T-helper 22 cell (primary cell): ENCODE results near the gene EPGN.

Experiments
- DNase-seq: peaks from one replicate; pipeline ENCODE4 v3.0.0-alpha.2; 2020; ENCODE audit warnings: low read depth

EPGN gene

DNA sequence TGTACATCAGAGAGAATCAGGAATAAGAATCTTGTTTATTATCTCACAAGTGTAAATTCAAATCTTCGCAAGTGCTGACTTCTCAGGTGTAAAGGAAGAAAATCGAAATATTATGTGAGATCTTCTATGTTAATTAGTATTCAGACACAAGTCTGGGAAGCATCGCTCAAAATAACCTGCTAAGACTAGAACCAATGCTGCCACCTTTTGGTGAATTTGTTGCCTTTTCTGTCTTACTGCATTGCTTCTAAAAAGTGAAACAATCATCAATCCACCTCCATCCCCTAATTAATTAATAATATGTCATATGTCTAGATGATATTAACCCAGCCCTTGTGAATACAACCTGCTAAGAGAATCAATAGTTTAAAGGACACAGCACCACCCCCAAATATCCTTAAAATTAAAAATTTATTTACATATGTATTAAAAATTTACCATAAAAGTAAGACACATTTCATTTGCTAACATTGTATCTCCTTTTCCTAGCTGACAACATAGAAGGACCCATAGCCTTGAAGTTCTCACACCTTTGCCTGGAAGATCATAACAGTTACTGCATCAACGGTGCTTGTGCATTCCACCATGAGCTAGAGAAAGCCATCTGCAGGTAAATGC, 3.5 kb downstream of the EPGN start:
- DNase-seq: no peak

- DNase-seq: no peak
Observed at GRCh38 chr4:74314329-74314728, 6.1 kb downstream of the EPGN start.

DNA sequence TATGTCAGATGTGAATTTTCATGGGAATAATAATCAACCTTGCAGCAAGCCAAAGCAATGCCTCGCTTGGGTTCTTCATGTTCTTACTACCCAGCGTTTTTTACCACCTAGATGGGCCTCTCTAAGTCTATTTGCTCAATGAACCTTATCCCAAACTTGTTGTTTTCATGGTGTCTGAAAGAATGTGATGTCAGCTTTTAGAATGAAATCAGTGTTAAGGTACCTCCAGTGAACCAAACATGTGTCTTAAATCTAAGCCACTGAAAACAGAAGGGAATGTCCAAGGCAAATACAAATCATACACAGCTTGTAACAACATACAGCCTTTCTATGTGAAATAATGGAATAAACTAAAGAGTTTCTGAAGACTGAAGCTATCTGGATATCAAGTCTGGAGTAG, 6.7 kb downstream of the EPGN start:
- no peak for DNase-seq

- DNase-seq: no peak
Observed at GRCh38 chr4:74315376-74315775, 7.1 kb downstream of the EPGN start.

- no peak for DNase-seq
Observed at GRCh38 chr4:74316397-74316796, 8.1 kb downstream of the EPGN start.

DNA sequence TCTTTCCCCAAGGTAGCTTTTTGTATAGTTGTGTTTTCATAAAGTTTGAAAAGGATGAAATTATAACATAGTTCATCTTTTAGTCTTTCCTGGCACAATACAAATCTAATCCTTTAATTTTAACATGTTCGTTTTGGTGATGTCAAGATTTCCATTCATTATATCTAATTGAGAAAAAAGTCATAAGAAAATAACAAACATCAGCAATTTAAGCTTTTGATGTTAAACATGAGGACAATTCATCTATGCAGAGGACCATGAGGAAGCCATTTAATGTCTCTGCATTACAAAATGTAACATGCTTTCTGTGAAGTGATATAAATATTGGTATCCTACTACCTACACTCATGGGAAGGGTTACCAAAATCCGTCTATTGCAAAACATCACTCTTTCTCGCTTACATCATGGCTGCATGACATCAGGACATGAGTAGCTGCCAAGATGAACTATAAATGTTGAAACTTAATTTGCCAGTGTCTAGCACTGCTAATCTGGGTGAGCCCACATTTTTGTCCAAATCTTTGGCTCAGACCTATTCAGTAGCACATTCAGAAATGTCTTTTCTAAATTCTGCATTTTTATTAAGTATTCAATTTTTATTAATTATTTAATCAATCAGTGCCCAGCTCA, 9.5 kb downstream of the EPGN start:
- DNase-seq: no peak

DNA sequence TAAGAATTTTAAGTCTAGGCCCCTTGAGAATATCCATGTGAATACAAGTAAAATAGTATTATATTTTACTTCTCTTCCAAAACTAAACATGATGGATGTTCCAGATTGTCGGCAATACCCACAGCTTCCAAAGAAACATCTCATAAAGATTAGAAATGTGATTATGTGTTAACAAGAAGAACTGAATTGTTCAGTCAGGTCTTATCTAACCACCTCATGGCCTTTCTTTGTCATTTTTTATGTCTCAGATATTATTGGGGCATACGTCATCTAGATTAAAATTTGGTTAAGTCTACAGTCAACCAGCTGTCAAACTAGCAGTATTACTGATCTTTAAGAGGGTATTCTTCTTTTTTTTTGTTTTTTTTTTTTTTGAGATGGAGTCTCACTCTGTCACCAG, 10.0 kb downstream of the EPGN start:
- no peak for DNase-seq

- no peak for DNase-seq
Observed at GRCh38 chr4:74319470-74319869, 11.2 kb downstream of the EPGN start.

GRCh38 chr4:74320559-74321118, 12.4 kb downstream of the EPGN start:
- DNase-seq: no peak

- no peak for DNase-seq
Observed at GRCh38 chr4:74322301-74322700, 14.0 kb downstream of the EPGN start.

GRCh38 chr4:74323663-74324062, 15.4 kb downstream of the EPGN start:
- DNase-seq: no peak

GRCh38 chr4:74324262-74324661, 16.0 kb downstream of the EPGN start:
- no peak for DNase-seq

DNA sequence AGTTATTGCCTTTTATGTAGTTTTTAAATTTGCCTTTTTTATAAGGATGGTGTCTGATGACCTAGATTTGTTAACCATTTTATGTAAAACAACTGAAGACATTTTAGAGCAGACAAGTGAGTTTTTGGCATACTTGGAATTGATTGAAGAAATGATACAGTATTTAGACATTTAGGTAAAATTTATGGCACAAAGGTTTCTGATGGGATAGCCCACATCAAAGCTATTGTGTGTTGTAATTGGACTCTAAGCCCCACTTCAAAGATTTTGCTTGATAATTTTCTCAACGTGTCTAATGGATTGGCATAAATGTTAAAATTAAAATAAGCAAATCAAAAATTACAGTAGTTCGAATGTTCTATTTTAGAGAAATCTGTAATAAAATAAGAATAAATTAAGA, 17.6 kb downstream of the EPGN start:
- DNase-seq: no peak

DNA sequence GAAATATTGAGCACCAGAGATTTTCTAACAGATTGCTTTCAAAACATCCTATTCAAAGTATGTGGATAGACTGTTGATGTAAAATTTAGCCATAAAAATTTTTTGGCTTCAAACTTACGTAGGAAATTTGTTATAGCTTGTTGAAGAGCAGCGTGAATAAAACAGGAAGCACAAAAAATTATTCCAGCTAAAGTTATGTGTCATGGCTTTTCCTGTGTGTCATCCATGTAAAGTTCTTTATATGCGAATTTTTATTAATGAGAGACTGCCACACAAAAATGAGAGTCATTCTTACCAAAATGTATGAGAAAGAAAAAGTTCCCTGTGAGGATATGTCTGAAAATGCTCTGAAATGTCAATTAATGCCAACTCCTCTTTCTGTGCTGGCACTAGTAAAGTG, 19.5 kb downstream of the EPGN start:
- DNase-seq: no peak

DNA sequence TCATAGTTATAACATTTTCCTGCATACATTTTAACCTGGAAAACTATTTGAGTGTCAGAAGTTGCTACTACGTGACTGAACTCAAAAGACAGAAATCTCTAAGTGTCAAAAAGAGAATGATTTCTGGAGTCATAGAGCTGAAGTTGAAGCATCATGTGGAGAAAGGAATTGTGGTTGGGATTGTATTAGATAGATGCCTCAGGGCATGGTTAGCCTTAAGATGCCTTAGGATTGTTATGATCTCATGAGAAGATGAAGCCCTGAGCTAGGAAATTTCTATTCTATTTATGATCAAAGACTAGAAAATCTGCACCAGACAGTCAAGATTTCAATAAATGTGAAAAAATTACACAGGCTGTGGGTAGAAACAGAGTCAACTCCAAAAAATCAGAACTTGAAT, 20.2 kb downstream of the EPGN start:
- no peak for DNase-seq

DNA sequence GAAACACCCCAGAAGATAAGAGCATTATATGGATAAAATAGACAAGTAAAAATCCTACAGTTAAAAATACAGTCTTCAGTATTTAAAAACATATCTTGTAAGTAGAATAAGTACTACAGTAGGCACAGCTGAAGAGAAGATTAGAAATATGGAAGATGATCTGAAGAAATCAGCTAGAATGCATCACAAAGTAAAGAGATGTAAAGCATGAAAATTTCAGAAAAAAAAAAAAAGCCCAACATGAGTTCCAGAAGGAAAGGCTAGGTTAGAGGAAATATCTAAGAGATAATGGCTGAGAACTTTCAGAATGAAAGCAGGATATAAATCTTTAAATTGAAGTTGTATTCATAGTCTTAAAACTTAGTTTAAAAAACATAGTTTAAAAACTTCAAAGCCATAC, 21.0 kb downstream of the EPGN start:
- DNase-seq: no peak

DNA sequence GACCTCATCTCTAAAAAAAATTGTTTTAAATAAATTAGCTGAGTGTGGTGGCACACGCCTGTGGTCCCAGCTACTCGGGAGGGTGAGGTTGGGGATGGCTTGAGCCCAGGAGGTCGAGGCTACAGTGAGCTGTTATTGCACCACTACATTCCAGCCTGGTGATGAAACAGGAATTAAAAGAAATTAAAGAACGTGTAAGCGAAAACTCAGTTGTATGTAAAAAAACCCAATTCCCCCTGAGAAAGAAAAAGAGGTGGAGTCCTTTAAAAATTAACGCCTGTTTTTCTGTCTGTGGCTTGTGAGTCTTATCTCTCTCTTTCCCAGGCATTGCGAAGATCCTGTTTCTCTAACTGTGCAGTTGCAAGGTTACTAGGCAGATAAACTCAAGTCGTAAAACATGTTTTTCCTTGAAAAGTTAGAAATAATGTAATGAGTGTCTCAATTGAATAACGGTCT, 22.1 kb downstream of the EPGN start:
- DNase-seq: no peak

DNA sequence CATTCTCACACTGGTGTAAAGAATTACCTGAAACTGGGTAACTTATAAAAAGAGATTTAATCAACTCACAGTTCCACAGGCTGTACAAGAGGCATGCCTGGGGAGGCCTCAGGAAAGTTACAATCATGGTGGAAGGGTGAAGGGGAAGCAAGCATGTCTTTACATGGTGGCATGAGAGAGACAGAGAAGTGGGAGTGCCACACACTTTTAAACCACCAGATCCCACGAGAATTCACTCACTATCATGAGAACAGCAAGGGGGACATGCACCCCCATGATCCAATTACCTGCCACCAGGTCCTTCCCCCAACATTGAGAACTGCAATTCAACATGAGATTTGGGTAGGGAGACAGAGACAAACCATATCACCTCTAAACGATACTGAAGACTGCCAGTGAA, 23.0 kb downstream of the EPGN start:
- DNase-seq: no peak

- no peak for DNase-seq
Observed at GRCh38 chr4:74331944-74332343, 23.7 kb downstream of the EPGN start.

DNA sequence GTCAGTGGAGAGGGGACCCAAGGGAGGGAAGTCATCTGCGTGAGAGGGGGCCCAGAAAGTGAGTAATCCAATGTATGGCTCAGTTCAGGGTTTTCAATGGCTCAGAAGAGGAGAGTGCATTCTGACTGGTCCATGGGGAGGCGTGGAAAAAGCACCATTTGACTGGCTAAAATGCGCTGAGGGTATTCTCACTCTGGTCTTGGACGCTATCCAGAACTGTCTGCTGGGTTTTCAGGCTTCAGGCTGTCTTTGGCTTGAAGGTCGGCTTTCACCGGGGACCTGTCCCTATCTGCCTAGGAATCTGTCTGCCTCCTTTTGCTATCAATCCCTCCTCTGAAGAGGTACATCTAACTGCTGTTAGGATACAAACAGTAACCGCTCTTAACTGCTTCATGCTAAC, 26.4 kb downstream of the EPGN start:
- no peak for DNase-seq

- DNase-seq: no peak
Observed at GRCh38 chr4:74335341-74336021, 27.2 kb downstream of the EPGN start.

GRCh38 chr4:74338792-74339333, 30.6 kb downstream of the EPGN start:
- DNase-seq: no peak

- DNase-seq: no peak
Observed at GRCh38 chr4:74339501-74339900, 31.2 kb downstream of the EPGN start.
